Epithelial cell of proximal tubule (primary cell): ENCODE data around the gene KIF5B. TPM values are rescaled to one million over a fixed set of nuclear protein-coding genes. Genes with fewer than 3 reads are reported as not detected.

ENCODE experiments used
- DNase-seq: peaks from one replicate; pipeline ENCODE4 v3.0.0-alpha.2; 2011; ENCODE audit warnings: low read depth
- H3K4me3 ChIP-seq: 2 replicates; pipeline ENCODE4 v1.5.1; 2011; ENCODE audit warnings: low read depth, mild to moderate bottlenecking, low read length
- CTCF ChIP-seq: conservative IDR thresholded peaks from 2 replicates; pipeline ENCODE4 v1.5.1; 2012; ENCODE audit warnings: low read depth, mild to moderate bottlenecking, low read length
- total RNA-seq: library from RNA; depleted of rRNA; stranded (reverse); fragments of >200 nt; gene quantifications from 2 replicates; pipeline ENCODE4 v1.2.3, GENCODE V29; 2015

The KIF5B gene
- total RNA-seq, 1 donor from 2014 or later: 106 TPM

DNA sequence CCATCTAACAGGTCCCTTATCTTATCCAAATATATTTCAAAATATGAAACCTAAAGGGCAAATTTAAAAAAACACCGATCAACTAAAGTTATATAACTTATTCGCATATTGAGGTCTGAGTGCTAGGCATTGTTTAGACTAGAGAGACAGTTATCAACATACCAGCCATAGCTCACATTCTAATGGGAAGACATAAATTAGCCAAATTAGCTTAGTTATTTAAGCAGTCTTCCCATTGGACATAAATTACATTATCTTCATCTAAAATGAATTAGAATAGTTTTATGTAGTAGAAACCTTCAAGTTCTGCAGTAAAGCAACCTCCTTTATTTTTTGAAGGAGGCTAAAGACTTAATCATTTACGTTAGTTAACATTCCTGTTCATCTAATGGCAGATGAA lies 17.4 kb downstream of the KIF5B start:
- no peak overlapping the region for H3K4me3 ChIP-seq
- no peak for DNase-seq

DNA sequence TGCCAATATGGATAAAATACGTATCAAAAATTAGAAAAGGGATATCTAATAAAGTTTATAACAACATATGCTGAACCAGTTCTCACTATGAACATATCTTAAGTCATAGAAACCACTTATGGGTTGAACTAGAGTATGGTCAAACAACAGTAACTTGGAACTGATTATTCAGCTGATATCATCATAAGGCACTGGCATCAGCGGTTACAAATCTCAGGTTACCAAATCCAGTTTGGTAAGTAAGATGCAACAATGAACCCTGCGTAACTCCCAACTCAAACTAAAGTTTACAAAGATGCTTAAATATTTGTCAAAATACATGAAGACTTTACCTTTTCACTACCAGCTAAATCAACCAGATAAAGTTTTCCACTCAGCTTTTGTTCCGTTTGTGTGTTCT lies 19.3 kb downstream of the KIF5B start:
- H3K4me3 ChIP-seq: no peak overlapping the region
- no peak for DNase-seq
- no peak for TF ChIP-seq CTCF

More for the DNA sequence above, 17.4 kb downstream of the KIF5B start:
- TF ChIP-seq CTCF: no peak

DNA sequence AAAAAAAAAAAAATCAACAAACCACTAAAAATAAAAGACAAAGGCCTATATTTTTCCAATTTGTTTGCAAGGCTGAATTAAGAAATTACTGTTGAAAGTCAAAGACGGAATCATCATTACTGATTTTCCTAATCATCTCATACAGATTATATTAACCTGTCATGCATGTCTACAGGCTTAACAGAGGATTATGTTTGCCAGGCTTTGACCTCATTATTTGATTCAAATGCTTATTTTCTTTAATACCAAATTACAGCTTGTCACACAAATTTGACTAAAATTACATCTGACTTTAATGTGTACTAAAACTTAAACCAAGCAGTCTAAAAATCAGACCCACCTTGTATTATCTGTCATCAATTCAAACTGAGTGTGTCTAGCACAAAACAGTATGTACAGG lies 21.2 kb downstream of the KIF5B start:
- no peak for TF ChIP-seq CTCF
- H3K4me3 ChIP-seq: no peak overlapping the region
- DNase-seq: no peak

DNA sequence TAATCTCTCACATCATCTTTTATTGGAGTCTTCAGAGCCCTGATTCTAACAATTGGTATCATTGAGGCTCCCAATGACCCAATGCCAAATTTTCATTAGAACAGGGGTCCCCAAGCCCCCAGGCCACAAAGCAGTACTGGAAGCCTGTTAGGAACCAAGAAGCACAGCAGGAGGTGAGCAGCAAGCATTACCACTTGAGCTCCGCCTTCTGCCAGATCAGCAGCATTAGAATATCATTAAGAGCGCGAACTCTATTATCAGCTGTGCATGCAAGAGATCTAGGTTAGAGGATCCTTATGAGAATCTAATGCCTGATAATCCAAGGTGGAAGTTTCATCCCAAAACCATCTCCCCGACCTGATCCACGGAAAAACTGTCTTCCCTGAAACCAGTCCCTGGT lies 23.1 kb downstream of the KIF5B start:
- no peak for DNase-seq
- no peak for TF ChIP-seq CTCF
- no peak overlapping the region for H3K4me3 ChIP-seq

GRCh38 chr10:32031920-32032319 lies 24.3 kb downstream of the KIF5B start:
- H3K4me3 ChIP-seq: no peak overlapping the region
- DNase-seq: no peak
- no peak for TF ChIP-seq CTCF

DNA sequence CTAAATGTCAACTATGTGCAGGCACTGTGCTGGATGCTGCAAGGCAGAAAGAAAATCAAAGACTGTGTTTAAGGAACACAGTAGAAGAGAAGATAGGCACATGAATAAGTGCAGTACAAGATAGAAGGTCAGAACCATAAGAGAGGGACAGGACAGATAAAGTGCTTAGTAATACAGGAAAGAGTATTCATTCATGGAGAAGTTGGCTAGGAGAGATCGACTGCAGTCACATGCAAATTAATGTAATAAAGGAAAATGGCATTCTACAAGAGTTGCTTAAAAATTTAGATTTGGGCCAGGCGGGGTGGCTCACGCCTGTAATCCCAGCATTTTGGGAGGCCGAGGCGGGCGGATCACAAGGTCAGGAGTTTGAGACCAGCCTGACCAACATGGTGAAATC lies 24.8 kb downstream of the KIF5B start:
- no peak for DNase-seq
- no peak for TF ChIP-seq CTCF

GRCh38 chr10:32028710-32029109 lies 27.5 kb downstream of the KIF5B start:
- no peak for DNase-seq
- H3K4me3 ChIP-seq: no peak overlapping the region
- no peak for TF ChIP-seq CTCF

More for the DNA sequence above, 24.8 kb downstream of the KIF5B start:
- no peak overlapping the region for H3K4me3 ChIP-seq
